Small intestine (tissue), 7 donors: Measurements from ENCODE around the gene LRFN2. TPM values are rescaled to one million over a fixed set of nuclear protein-coding genes. Genes with fewer than 3 reads are reported as not detected.

Experiments
- DNase-seq, 2 donors: peaks; one replicate each; pipeline versions ENCODE4 v3.0.0 to v3.0.0-alpha.2; 2013
- FAIRE-seq: peaks from 2 replicates; lab custom pipeline; 2012; peaks lifted over from hg19 to GRCh38; lab: Jason Lieb, UNC
- H3K27ac ChIP-seq, 3 donors: one replicate each; pipeline ENCODE4 v1.5.1; 2013; ENCODE audit warnings: low read length in 2 of 3, mild to moderate bottlenecking in 2 of 3, control low read depth in 1 of 3, inconsistent platforms in 1 of 3, low read depth in 1 of 3, moderate library complexity in 1 of 3
- H3K27me3 ChIP-seq, 3 donors: one replicate each; pipeline ENCODE4 v1.6.1; 2013; ENCODE audit warnings: low read length in 3 of 3, inconsistent platforms in 1 of 3; ENCODE audit not compliant: control insufficient read depth in 3 of 3, insufficient read depth in 3 of 3
- H3K36me3 ChIP-seq, 3 donors: one replicate each; pipeline ENCODE4 v1.6.1; 2013; ENCODE audit warnings: low read length in 3 of 3, inconsistent platforms in 1 of 3, low read depth in 1 of 3, mild to moderate bottlenecking in 1 of 3, moderate library complexity in 1 of 3; ENCODE audit not compliant: control insufficient read depth in 3 of 3, insufficient read depth in 2 of 3
- H3K4me1 ChIP-seq, 3 donors: one replicate each; pipeline ENCODE4 v1.6.1; 2013; ENCODE audit warnings: low read length in 2 of 3, inconsistent platforms in 1 of 3, low read depth in 1 of 3, mild to moderate bottlenecking in 1 of 3, moderate library complexity in 1 of 3; ENCODE audit not compliant: control insufficient read depth in 3 of 3, insufficient read depth in 2 of 3
- H3K4me3 ChIP-seq, 3 donors: one replicate each; pipeline ENCODE4 v1.5.1; 2013; ENCODE audit warnings: low read length in 3 of 3, control low read depth in 1 of 3, inconsistent platforms in 1 of 3, low read depth in 1 of 3, mild to moderate bottlenecking in 1 of 3, moderate library complexity in 1 of 3
- H3K9me3 ChIP-seq, 2 donors: one replicate each; pipeline ENCODE4 v1.6.1; 2013; ENCODE audit warnings: low read depth in 1 of 2, low read length in 1 of 2; ENCODE audit not compliant: control insufficient read depth in 2 of 2, insufficient read depth in 1 of 2
- WGBS, 3 donors: extraction: QIAGEN DNeasy Blood & Tissue Kit; methylation state at CpG; one replicate each; pipeline ENCODE4 v1.1.7; 2013; 5-methylcytosine and 5-hydroxymethylcytosine counted together
- polyA plus RNA-seq, 4 donors: library from polyadenylated mRNA; stranded (reverse) in 3 of 4; unstranded in 1 of 4; fragments of 200-250 nt in 3 of 4; fragments of 120-200 nt in 1 of 4; gene quantifications; one replicate each; pipeline versions ENCODE4 v1.2.1 to v1.2.3, GENCODE V29; 2013
- donor health status: healthy with polysubstance abuse.
- donor health status: control.
- donor health status: control.
- donor health status: Bipolar disorder and iron deficiency.
- donor health status: healthy.

The LRFN2 gene
- polyA plus RNA-seq, 4 donors, result 0.22 to 0.40 TPM; not detected in 2

DNA sequence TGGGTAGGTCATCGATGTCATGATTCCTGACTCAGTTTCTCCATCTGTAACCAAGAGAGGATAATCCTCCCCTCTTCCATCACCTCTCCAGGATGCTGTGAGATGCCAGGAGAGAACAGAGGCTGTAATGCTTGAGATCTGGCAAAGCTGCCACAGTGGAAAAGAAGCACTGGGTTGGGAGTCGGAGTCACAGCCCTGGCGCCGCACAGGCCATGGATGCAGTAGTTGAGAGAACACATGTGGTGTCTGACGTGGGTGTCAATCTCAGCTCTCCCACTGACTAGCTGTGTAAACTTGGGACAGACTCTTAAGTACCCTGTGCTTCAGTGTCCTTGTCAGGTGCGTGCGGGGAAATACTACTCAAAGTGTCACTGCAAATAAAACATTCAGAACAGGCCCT is 47.3 kb downstream of the LRFN2 start:
- Histone ChIP-seq H3K36me3 (no peaks in the 10 kb centered on the region), H3K27ac (no peak overlapping the region), H3K4me3 (no peak overlapping the region), H3K9me3 (no peaks in the 10 kb centered on the region), H3K4me1 (no peaks in the 10 kb centered on the region), H3K27me3 (peaks cover 0 to 2% (median 0%) of the 10 kb centered on the region in 3 donors)
- DNase-seq (no peak), FAIRE-seq (no peak)
- whole genome bisulfite sequencing, 3 donors, result 89 to 95% (median 92%) methylated on average over 7 of the region's 7 CpGs

- Histone ChIP-seq H3K27ac (no peak overlapping the region), H3K9me3 (no peaks in the 10 kb centered on the region), H3K27me3 (peaks cover 0 to 5% (median 3%) of the 10 kb centered on the region in 3 donors), H3K4me3 (no peak overlapping the region), H3K4me1 (no peaks in the 10 kb centered on the region), H3K36me3 (no peaks in the 10 kb centered on the region)
- FAIRE-seq, result no peak
- whole genome bisulfite sequencing, 3 donors, result 84 to 86% (median 84%) methylated on average over 9 of the region's 9 CpGs
- DNase-seq, result no peak
Measured at GRCh38 chr6:40538556-40538955, 48.6 kb downstream of the LRFN2 start.

GRCh38 chr6:40537446-40537845 is 49.7 kb downstream of the LRFN2 start:
- Histone ChIP-seq H3K36me3 (no peaks in the 10 kb centered on the region), H3K9me3 (no peaks in the 10 kb centered on the region), H3K27me3 (peaks cover 0 to 5% (median 3%) of the 10 kb centered on the region in 3 donors), H3K27ac (no peak overlapping the region), H3K4me3 (no peak overlapping the region), H3K4me1 (no peaks in the 10 kb centered on the region)
- WGBS, 3 donors, result 86 to 91% (median 87%) methylated on average over 5 of the region's 5 CpGs
- DNase-seq (no peak), FAIRE-seq (no peak)

DNA sequence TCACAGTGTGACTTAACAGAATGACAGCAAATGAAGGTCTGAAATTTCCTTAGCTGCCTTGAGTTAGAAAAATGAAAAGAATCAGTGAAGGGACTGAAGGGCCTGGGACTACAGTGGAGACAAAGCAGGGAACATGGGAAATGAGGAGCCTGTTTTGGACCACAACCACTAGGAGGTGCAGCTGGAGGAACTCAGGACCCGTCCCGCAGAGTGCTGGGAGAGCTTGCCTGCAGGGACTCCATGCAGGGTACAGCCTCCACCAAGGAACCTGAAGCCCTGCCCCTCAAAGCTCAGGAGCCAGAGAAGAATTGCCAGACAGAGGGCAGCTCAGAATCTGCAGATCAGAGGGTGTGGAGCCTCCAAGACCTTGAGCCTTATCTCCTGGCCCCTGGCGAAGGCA is 50.7 kb downstream of the LRFN2 start:
- Histone ChIP-seq H3K9me3 (no peaks in the 10 kb centered on the region), H3K27ac (no peak overlapping the region), H3K4me3 (no peak overlapping the region), H3K4me1 (no peaks in the 10 kb centered on the region), H3K27me3 (peaks cover 0 to 5% (median 3%) of the 10 kb centered on the region in 3 donors), H3K36me3 (no peaks in the 10 kb centered on the region)
- FAIRE-seq (no peak), DNase-seq (peak in 1 of 2 donors; percentile 12)
- 31 to 51% (median 44%) methylated on average over 3 of the region's 3 CpGs for WGBS, 3 donors

GRCh38 chr6:40535819-40536380 is 51.3 kb downstream of the LRFN2 start:
- WGBS, 3 donors, result 74 to 86% (median 77%) methylated on average over 7 of the region's 7 CpGs
- H3K4me3 ChIP-seq, result no peak overlapping the region
- no peak overlapping the region for H3K27ac ChIP-seq
- peaks cover 0 to 5% (median 3%) of the 10 kb centered on the region in 3 donors for H3K27me3 ChIP-seq
- no peaks in the 10 kb centered on the region for H3K4me1 ChIP-seq
- H3K36me3 ChIP-seq, result no peaks in the 10 kb centered on the region
- H3K9me3 ChIP-seq, result no peaks in the 10 kb centered on the region
- DNase-seq (no peak), FAIRE-seq (no peak)

DNA sequence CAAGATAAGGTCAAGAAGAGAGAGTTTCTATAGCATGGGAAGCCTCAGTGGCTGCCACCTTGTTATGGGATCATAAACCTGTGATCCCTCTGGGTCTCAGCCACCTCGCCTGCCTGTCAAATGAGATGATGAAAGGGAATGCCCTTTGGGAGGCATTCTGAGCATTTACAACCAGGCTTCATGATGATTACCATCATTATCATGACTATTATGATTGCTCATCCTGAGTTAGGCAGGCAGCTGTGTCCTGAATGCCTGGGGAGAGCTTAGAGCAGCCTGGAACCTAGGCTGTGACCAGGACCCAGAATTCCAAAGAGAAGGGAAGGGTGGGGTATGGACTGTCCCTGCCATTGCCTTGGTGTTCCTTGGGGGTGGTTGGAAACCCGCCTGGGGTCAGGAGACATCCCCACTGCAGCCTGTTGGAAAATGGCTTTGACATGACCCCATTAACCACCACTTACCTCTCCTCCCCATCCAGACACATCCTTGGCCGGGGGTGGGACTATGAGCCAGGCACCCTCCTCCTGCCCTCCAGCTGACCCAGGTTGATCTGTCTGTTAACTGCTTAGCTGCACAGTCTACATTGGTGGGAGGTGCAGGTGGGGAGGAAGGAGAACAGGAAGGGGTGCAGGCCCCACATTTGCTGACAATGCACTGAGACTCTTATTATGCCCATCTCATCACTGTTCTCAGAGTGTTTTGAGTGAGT is 51.9 kb downstream of the LRFN2 start:
- DNase-seq, result no peak
- WGBS, 3 donors, result 66 to 72% (median 68%) methylated on average over 3 of the region's 3 CpGs
- Histone ChIP-seq H3K4me1 (no peaks in the 10 kb centered on the region), H3K9me3 (no peaks in the 10 kb centered on the region), H3K36me3 (no peaks in the 10 kb centered on the region), H3K27ac (no peak overlapping the region), H3K27me3 (peaks cover 0 to 5% (median 3%) of the 10 kb centered on the region in 3 donors), H3K4me3 (no peak overlapping the region)
- no peak for FAIRE-seq

DNA sequence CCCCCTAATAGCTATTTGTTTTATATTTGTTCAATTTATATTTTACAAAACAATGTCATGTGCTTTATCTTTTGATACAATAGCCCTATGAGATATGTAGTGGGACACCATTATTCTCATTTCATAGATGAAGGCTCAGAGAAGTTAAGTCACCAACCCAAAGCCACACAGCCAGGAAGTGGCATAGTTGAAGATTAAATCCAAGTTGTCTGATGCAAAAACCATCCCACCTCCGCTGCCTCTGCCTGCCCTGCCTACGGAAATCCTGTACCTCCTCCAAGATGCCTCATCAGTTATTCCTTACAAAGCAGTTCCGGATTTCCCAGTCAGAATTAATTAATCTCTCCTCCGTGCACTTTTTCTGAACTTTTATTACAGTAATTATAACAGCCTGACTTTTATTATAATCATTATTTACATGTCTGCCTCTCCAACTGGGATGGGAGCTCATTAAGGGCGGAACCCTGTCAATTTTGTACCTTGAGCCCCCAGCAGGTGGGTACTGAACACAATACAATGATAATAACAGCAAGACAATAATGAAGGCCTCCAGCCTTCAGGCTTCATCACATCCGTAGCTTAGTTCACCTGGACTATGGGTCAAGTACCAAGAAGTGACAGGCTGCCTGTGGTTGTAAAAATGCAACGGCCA is 54.7 kb downstream of the LRFN2 start:
- Histone ChIP-seq H3K4me1 (peaks cover 0 to 4% (median 0%) of the 10 kb centered on the region in 3 donors), H3K36me3 (no peaks in the 10 kb centered on the region), H3K9me3 (no peaks in the 10 kb centered on the region), H3K27ac (no peak overlapping the region), H3K27me3 (peaks cover 0 to 5% (median 3%) of the 10 kb centered on the region in 3 donors), H3K4me3 (no peak overlapping the region)
- WGBS, 3 donors, result 18 to 77% (median 41%) methylated on average over 7 of the region's 7 CpGs
- FAIRE-seq (no peak), DNase-seq (peak in 1 of 2 donors; percentile 62)

GRCh38 chr6:40529919-40530318 is 57.2 kb downstream of the LRFN2 start:
- Histone ChIP-seq H3K27ac (no peak overlapping the region), H3K27me3 (peaks cover 0 to 3% (median 3%) of the 10 kb centered on the region in 3 donors), H3K9me3 (no peaks in the 10 kb centered on the region), H3K4me1 (peaks cover 0 to 14% (median 0%) of the 10 kb centered on the region in 3 donors), H3K36me3 (no peaks in the 10 kb centered on the region), H3K4me3 (no peak overlapping the region)
- FAIRE-seq, result no peak
- no peak for DNase-seq
- 85 to 91% (median 87%) methylated on average over 5 of the region's 5 CpGs for WGBS, 3 donors
